ENCODE results near the gene CDK14.
A peak's percentile ranks its signal among the peaks of the same experiment; 100 is the strongest.

CDK14 gene

GRCh38 chr7:91191771-91192170 is 595.6 kb downstream of the CDK14 start:
- DNase-seq, result no peak

GRCh38 chr7:91193141-91193540 is 597.0 kb downstream of the CDK14 start:
- DNase-seq, result no peak

GRCh38 chr7:91194841-91195240 is 598.7 kb downstream of the CDK14 start:
- DNase-seq, result no peak

DNA sequence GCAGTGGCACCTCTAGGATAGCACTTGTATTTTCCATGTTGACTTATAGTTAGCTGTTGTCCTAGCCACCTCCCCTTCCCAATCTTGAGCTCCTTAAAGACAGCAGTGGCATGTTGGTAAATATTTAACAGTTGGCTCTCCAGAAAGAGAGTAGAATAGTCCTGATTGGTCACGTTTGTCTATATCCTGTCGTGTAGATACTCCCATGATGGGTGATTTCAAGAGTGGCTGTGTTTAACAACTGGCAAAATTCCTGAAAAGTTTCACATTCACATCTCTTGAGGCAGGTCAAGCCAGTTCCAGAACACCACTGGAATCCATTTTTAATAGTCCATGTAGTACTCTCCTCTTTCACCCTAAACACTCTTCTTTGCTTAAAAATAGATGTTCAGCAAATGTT is 599.9 kb downstream of the CDK14 start:
- DNase-seq, result no peak

DNA sequence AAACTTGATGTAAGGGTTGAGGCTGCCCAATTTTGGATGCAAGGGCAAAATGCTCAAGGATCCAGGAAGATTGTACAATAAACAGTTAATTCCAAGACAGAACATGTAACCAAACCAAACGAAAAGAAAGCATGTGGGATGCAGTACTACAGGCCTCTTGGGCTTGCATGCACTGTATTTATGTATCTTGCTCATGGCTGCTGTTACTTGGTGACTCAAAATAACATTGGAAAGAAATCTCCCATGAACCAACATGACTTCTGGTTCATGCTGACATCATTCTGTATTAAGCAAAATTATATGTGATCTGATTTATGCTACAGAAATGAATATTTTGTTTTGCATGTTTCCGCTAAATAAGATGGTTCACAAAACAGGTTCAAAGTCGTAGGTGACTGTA is 602.2 kb downstream of the CDK14 start:
- DNase-seq, result no peak

GRCh38 chr7:91199601-91200000 is 603.5 kb downstream of the CDK14 start:
- DNase-seq, result no peak

DNA sequence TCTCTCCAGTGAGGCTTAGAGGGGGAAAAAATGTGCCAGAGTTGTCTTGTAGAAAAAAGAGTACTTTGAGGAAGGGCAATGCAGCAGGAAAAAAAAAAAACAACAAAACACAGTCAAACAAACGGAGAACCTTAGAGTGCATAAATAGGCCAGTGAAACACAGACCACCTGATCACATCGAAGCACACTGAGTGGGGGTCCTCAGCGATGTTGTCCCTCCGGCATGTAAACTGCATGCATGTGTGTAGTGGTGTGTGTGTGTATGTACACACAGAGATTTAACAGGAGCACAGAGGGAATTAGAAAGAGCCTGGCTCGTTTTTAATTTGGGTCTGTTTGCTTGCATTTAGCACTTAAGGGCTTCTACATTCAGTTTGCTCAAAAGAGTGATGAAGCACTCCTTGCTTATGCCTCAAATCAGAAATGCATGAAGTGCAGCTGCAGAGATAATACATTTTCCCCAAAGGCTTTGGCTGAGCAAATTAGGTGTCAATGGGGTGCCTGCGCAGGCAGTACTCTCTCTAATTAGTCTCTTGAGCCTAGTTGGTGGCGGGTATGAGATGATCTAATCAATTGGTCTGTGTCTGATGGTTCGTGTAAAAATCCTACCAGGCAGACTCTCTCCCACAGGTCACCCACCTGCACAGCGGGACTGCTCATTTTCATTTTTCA is 605.5 kb downstream of the CDK14 start:
- peak; percentile 25 for DNase-seq

DNA sequence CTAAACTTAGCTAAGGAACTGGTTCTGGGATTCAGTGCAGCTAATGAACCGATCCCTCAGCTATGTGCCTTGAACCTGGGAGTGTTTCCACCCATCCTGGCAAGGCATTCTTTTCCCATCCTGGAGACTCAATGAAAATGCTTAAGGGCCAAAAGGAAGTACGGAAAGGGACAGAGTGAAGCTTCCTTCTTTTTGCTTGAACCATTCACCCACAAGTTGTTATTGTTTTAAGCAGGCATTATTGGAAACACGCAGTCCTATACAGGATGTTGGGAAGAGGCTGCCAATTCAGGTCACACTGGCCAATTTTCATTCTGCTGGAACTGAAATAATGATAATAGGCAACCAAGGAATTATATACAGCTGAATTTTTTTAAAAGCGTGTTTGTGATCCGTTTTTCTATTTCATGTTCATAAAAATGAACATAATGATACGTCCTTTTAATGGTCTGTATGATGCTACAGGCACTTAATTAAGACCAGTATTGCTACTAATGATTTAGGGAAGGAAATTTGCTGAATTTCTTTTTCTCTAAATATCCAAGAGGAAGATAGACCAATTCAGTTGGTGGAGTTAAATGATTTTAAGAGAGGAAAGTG is 610.3 kb downstream of the CDK14 start:
- DNase-seq, result no peak

- DNase-seq, result peak; percentile 90
Measured at GRCh38 chr7:91212582-91212981, 616.5 kb downstream of the CDK14 start.

- no peak for DNase-seq
Measured at GRCh38 chr7:91226411-91226810, 630.3 kb downstream of the CDK14 start.

GRCh38 chr7:91228327-91228726 is 632.2 kb downstream of the CDK14 start:
- no peak for DNase-seq

DNA sequence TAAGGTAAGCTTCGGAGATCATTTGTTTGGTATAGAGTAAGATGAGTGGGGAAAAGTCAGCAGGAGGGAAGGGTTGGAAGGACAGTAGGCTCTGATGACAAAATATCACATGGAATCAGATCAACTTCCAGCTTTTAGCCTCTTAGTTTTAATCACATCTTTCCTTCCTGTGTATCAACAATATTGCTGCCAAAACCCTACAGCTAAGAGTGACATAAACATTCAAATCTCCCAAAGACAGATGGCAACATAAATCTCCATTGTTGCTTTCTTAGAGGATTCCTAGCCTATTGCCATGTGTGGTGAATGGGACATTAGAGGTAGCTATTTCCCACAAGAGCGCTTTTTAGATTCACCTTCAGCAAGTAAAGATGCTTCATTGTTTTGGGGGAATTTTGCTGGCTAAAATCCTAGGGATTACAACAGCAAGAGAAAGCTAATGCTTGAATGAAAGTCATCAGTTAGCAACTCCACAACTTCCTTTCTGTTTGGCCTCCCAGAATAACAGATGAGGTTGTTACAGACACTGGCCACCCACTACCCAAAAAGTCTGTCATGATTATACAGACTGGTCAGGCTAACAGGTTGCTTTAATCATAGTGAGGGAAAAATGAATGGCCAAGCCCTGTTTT is 632.9 kb downstream of the CDK14 start:
- DNase-seq, result no peak

- DNase-seq, result no peak
Measured at GRCh38 chr7:91230100-91230499, 634.0 kb downstream of the CDK14 start.

GRCh38 chr7:91230503-91230902 is 634.4 kb downstream of the CDK14 start:
- no peak for DNase-seq

GRCh38 chr7:91233212-91233611 is 637.1 kb downstream of the CDK14 start:
- no peak for DNase-seq

GRCh38 chr7:91235211-91235832 is 639.2 kb downstream of the CDK14 start:
- DNase-seq, result no peak

GRCh38 chr7:91239171-91239604 is 643.1 kb downstream of the CDK14 start:
- no peak for DNase-seq

DNA sequence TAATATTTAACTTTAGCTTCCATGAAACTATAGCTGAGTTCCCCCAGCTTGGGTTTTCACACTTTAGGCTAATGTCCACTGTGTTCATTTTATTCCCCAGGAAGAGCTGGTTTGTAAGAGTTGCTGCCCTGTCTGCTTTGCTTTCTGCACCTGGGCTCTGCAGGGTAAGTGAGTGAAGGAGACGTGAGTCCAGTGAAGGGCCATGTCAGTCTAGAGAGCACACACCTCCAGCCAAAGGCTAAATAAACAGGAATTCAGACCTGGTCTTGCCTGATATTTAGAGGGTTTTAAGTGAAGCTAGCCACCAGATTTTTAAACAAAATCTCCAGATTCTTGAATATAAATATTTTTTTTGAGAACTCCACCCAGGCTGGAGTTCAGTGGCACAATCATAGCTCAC is 643.7 kb downstream of the CDK14 start:
- no peak for DNase-seq

GRCh38 chr7:91240376-91240941 is 644.3 kb downstream of the CDK14 start:
- DNase-seq, result no peak

- no peak for DNase-seq
Measured at GRCh38 chr7:91242097-91242844, 646.1 kb downstream of the CDK14 start.

DNA sequence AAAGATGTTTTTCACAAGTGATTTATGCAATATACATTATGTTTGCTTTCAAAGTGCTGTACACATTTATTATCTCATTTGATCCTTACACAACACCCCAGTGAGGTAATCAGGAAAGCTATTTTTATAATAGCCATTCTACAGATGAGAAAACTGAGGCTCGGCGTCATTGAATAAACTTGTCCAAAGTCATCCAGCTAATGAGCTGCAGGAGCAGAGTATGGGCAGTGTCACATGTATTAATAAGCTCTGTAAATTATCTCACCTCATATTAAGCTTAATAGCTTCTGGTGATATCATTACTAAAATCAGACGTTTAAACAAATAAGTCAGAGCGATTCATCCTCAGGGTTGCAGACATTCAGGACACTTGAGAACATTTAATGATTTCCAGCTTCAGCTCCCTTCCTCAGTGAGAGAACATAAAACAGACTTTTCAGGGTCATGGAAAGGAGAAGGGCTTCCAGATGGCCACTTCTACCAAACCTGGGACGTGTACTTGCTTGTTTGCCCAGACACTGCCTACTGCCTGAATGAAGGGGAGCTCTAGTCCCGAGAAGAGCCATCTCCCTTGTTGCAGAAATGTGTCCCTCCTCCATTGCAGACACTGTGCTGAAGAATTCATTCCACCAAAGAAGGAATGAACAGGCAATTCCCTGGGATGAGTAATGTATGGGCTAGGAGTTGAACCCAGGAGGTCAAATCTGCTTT is 647.6 kb downstream of the CDK14 start:
- no peak for DNase-seq

GRCh38 chr7:91247500-91247899 is 651.4 kb downstream of the CDK14 start:
- DNase-seq, result no peak
